H1 (cell line): Measurements from ENCODE around the gene ASAP3. TPM values are rescaled to one million over a fixed set of nuclear protein-coding genes. Genes with fewer than 3 reads are reported as not detected.

Experiments used
- FOSL1 ChIP-seq: IDR thresholded peaks from 2 replicates; pipeline ENCODE4 v1.6.1; 2011; ENCODE audit warnings: mild to moderate bottlenecking, low read depth, low read length, moderate library complexity; ENCODE audit not compliant: insufficient read depth
- POLR2A ChIP-seq, 2 experiments: IDR thresholded peaks; 1 replicate in 1 of 2; 2 replicates in 1 of 2; pipeline ENCODE4 v1.6.1; 2011; ENCODE audit warnings: low read depth in 2 of 2, low read length in 2 of 2, mild to moderate bottlenecking in 2 of 2; ENCODE audit errors: control extremely low read depth in 1 of 2
- RFX5 ChIP-seq: IDR thresholded peaks from 2 replicates; pipeline ENCODE4 v1.6.1; 2011; ENCODE audit warnings: low read depth, low read length, improper control_type of control experiment, borderline replicate concordance
- SIN3A ChIP-seq, 2 experiments: IDR thresholded peaks in 1 of 2; conservative IDR thresholded peaks in 1 of 2; 2 replicates each; pipeline ENCODE4 v1.6.1; 2011 to 2012; ENCODE audit warnings: low read length in 2 of 2, improper control_type of control experiment in 1 of 2, low read depth in 1 of 2, mild to moderate bottlenecking in 1 of 2
- SRF ChIP-seq: IDR thresholded peaks from 2 replicates; pipeline ENCODE4 v1.6.1; 2011; ENCODE audit warnings: mild to moderate bottlenecking, low read depth, low read length, moderate library complexity
- TAF1 ChIP-seq: IDR thresholded peaks from 2 replicates; pipeline ENCODE4 v1.6.1; 2011; ENCODE audit warnings: mild to moderate bottlenecking, low read depth, low read length
- polyA plus RNA-seq, 7 experiments: library from polyadenylated mRNA; depleted of rRNA in 3 of 7; stranded (reverse) in 5 of 7; unstranded in 2 of 7; fragments of >200 nt in 5 of 7; fragments of 200-250 nt in 2 of 7; gene quantifications; 1 replicate in 5 of 7; 2 replicates in 1 of 7; 4 replicates in 1 of 7; pipeline versions ENCODE4 v1.2.1 to v1.2.3, GENCODE V29; 2011 to 2013; ENCODE audit warnings: missing spikeins in 2 of 7, mixed read lengths in 2 of 7
- total RNA-seq: library from RNA; stranded (reverse); fragmentation: NEBNext Ultra II Directional; extraction: Animal tissue kit (Norgen Biotek cat#: 25700); gene quantifications from 2 replicates; pipeline ENCODE4 v1.2.1, GENCODE V29; 2021
- TF ChIP-seq, protein P1 (sequence below): IDR thresholded peaks from 2 replicates; pipeline ENCODE4 v1.6.1; 2012; ENCODE audit warnings: inconsistent platforms

Gene ASAP3
- total and polyA plus RNA-seq, 2 of the 8 experiments (the other 6 are each of a cell fraction or from before 2014, with no cell fraction given) = 53.1 to 58.0 TPM

GRCh38 chr1:23436520-23437354 lies 47.2 kb downstream of the ASAP3 start (continued):
- TF ChIP-seq RFX5 = no peak
- TF ChIP-seq TAF1 = no peak
- peak in 1 of 2 experiments; percentile 49; a peak in 1 of 3 replicates for TF ChIP-seq POLR2A (IDR thresholded peaks at IDR 0.05; ENCODE audit: control extremely low read depth in 1 of 2, low read depth in 2 of 2, low read length in 2 of 2)
- TF ChIP-seq SIN3A (conservative IDR thresholded peaks at IDR 0.05 in 1 of 2, IDR thresholded peaks at IDR 0.05 in 1 of 2; ENCODE audit: low read depth in 1 of 2, low read length in 2 of 2) = 0 out of 4 replicates have a peak, but pooled peaks of 1 of the 2 experiments have one; percentile 38
- no peak for TF ChIP-seq SRF
- no peak for TF ChIP-seq FOSL1
- TF ChIP-seq, protein P1, sequence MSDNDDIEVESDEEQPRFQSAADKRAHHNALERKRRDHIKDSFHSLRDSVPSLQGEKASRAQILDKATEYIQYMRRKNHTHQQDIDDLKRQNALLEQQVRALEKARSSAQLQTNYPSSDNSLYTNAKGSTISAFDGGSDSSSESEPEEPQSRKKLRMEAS = peak; percentile 83
- TF ChIP-seq, all 59 proteins: peak for 5
